GM19395 (cell line): ENCODE results near the gene SLC25A45.

Experiments used
- ATAC-seq: cut with Tn5 transposase; IDR thresholded peaks from one replicate; pipeline ENCODE4 v1.9.1; 2021; ENCODE audit warnings: mild to moderate bottlenecking, moderate library complexity; ENCODE audit not compliant: unreplicated experiment

SLC25A45 gene

DNA sequence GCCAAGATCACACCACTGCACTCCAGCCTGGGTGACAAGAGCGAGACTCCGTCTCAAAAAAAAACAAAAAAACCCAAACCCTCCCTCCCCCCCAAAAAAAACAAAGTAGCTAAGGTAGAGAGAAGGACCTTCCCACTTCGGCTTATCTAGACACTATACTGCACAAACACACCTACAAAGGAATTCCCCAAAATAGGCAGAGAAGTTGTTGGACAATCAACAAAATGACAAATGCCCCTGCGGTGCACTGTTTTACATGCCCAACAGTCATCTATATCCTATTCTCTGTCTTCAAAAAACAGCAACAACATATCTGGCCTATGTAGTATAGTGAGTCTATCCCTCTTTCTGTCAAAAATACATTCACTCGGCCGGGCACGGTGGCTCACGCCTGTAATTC is 55.4 kb downstream of the SLC25A45 start:
- no peak for ATAC-seq

- no peak for ATAC-seq
Observed at GRCh38 chr11:65325435-65325834, 57.0 kb downstream of the SLC25A45 start.
